Stimulated activated naive CD8-positive, alpha-beta T cell treated with anti-CD3 and anti-CD28 coated beads, Interleukin-15, Interleukin-2, amounts not matched to agents 100 ng/mL and 50 ng/mL, for 24 hours (primary cell): ENCODE results near the gene PCK1.

Experiments
- H3K27ac Mint-ChIP-seq: one replicate; pipeline ENCODE4 v1.8.0; 2021; ENCODE audit warnings: mild to moderate bottlenecking, mixed read lengths
- H3K27me3 Mint-ChIP-seq: one replicate; pipeline ENCODE4 v1.8.0; 2021; ENCODE audit warnings: mixed read lengths
- H3K36me3 Mint-ChIP-seq: one replicate; pipeline ENCODE4 v1.8.0; 2021; ENCODE audit warnings: low read depth, mixed read lengths
- H3K4me1 Mint-ChIP-seq: one replicate; pipeline ENCODE4 v1.8.0; 2021; ENCODE audit warnings: low read depth, mixed read lengths
- H3K4me3 Mint-ChIP-seq: one replicate; pipeline ENCODE4 v1.8.0; 2021; ENCODE audit warnings: mild to moderate bottlenecking, mixed read lengths
- H3K9me3 Mint-ChIP-seq: one replicate; pipeline ENCODE4 v1.8.0; 2021; ENCODE audit warnings: mixed read lengths

The PCK1 gene

DNA sequence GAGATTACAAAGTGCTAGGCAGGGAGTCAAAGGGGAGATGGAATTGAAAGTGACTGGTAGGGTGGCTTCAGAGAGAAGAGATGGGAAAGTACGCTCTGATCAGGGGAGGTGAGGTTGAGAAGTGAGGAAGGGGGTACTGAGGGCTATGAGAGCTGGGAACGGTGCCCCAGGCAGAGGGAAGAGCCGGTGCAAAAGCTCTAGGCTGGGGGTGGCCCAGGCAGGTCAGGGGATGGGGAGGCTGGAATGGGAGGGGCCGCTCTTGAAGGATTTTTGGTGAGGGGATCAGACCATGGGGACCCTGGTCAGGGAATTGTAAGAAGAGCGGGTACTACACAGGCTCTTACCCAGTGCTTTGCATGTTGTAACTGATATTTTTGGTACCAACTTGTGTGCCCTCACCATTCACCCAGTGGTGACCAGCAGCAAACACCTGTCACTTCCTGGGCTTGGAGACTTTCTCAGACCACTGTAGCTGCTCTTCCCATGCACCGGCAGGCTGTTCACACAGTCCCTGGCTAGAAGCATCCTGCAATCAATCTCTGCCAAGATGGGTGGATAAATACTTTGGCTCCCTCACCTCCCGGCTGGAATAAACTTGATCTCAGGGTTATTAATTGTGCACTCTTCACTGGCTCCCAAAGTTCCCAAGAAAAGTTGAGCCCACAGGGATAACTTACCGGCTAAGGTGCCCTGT, 24.0 kb downstream of the PCK1 start:
- Mint-ChIP-seq H3K4me1 (no peaks in the 10 kb centered on the region), H3K27me3 (peaks cover 54% of the 10 kb centered on the region), H3K4me3 (no peak overlapping the region), H3K9me3 (peaks cover 4% of the 10 kb centered on the region), H3K36me3 (no peaks in the 10 kb centered on the region), H3K27ac (no peak overlapping the region)

DNA sequence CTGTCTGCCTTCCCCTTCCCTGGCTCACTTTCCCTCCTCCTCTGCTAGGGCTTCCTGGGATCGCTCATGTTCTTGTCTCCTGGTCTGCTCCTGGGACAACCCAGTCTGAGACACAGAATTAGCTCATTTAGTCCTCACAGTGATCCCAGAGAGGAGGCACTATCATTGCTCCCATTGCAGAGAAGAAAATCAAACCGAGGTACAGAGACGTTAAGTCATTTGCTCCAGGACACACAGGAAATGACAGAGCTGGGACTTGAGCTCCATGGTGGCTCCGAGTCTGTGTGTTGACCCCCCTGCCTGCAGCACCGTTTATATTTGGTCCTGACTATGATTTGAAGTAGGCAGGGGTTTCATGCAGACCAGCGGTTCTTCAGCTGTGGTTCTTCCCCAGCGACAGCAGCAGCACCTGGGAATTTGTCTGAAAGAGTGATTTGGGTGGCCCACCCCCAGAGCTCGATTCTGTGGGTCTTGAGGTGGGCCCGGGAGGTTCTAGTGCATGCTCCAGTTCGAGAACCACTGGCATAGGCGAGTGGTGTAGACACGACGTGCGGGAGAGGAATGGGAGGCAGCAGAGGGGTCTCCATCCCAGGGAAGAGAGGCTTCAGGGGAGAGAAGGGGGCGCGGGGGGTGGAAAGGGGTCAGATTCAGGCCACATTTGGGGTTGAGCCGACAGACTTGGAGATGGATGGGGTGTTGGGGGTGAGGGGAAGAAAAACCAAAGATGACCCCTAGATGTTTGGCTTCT, 24.7 kb downstream of the PCK1 start:
- Mint-ChIP-seq H3K4me1 (no peaks in the 10 kb centered on the region), H3K27me3 (peaks cover 47% of the 10 kb centered on the region), H3K36me3 (no peaks in the 10 kb centered on the region), H3K27ac (no peak overlapping the region), H3K4me3 (no peak overlapping the region), H3K9me3 (peaks cover 4% of the 10 kb centered on the region)

DNA sequence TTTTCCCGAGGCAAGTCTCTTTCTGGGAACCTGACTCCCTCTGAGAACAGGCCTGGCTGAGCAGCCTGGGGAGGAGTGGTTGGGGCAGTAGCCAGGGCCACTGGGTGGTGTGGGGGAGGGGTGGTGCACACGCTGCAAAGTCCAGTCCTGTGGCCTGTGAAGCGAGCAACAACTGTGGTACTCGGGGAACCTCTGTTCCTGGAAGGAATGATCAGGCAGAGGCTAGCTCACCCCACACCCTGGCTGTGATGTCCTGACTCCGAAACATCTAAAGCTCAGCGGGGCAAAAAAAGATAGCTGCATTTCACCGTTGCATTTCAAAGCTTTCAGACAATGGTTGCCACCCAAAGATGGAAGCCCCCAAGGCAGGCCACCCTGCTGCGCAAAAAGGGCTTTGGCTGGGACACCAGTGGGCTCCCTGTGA, 25.5 kb downstream of the PCK1 start:
- peaks cover 41% of the 10 kb centered on the region for H3K27me3 Mint-ChIP-seq
- peaks cover 4% of the 10 kb centered on the region for H3K9me3 Mint-ChIP-seq
- H3K36me3 Mint-ChIP-seq = no peaks in the 10 kb centered on the region
- no peak overlapping the region for H3K27ac Mint-ChIP-seq
- no peak overlapping the region for H3K4me3 Mint-ChIP-seq
- H3K4me1 Mint-ChIP-seq = no peaks in the 10 kb centered on the region

DNA sequence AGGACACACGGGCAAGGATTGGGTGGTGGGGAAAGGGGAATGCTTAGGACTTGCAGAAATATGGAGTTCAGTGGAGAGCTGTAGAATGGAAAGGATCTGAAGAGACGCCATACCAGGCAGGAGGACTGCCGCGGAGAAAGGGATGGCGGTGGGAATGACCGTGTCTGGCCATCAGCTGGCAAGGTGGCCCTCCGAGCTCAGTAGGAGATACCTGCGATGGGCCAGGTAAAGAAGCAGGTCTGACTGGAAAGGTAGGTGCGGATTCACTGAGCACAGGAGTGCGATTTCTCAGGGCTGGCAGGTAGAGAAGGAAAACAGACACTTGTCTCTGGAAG, 26.0 kb downstream of the PCK1 start:
- H3K27me3 Mint-ChIP-seq = peaks cover 36% of the 10 kb centered on the region

DNA sequence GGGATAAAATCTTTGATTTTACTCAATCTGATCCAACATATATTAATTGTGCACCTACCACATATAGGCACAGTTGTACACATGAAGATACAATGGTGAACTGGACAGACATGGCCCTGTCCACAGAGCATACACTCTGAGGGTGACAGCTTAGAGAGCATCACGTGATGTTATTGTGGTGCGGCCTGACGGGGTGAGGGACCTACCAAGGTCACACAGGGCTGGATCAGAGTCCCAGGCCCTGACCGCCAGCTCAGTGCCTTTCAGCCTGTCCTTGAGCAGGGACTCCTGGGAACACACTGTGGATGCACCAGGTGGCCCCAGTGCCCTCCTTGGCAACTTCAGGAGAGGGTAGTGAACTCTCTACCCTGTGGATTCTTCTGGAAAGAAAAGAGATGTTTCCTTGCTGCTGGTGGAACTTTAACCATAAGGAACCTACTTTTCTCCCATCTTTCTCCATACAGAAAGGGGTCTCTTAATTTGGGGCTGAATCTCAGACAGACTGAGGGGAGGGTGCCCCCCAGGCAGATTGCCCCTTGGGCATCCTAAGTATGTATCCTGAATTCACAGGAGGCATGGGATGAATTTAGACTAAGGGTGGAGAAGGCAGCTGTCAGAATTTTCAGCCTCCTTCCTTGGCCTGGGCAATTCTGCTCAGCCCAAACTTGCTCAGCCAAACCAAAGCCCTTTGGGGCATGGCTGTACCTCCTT, 26.5 kb downstream of the PCK1 start:
- Mint-ChIP-seq H3K4me1 (no peaks in the 10 kb centered on the region), H3K9me3 (peaks cover 4% of the 10 kb centered on the region), H3K27ac (no peak overlapping the region), H3K4me3 (no peak overlapping the region), H3K36me3 (no peaks in the 10 kb centered on the region), H3K27me3 (peaks cover 31% of the 10 kb centered on the region)

More for the DNA sequence above, 26.0 kb downstream of the PCK1 start:
- Mint-ChIP-seq H3K36me3 (no peaks in the 10 kb centered on the region), H3K9me3 (peaks cover 4% of the 10 kb centered on the region), H3K4me1 (no peaks in the 10 kb centered on the region), H3K4me3 (no peak overlapping the region), H3K27ac (no peak overlapping the region)

DNA sequence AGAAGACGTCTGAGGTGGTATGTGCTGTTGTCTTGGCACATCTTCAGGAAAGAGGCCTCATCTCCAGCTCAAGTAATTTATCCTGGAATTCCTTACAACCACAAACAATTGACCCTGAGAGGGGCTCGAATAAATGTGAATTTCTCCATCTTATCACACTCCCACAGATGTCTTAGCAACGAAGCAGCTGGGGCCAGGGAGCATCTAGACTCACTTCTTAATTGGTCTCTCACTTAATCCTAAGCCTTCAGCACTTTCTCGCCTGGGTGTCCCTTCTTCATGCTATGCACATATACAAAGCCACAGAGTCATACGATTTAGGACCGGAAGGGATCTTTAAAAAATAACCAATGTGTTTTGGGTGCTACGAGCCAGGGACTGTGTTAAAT, 27.1 kb downstream of the PCK1 start:
- no peaks in the 10 kb centered on the region for H3K36me3 Mint-ChIP-seq
- H3K4me3 Mint-ChIP-seq = no peak overlapping the region
- H3K9me3 Mint-ChIP-seq = peaks cover 4% of the 10 kb centered on the region
- peaks cover 25% of the 10 kb centered on the region for H3K27me3 Mint-ChIP-seq
- no peaks in the 10 kb centered on the region for H3K4me1 Mint-ChIP-seq
- H3K27ac Mint-ChIP-seq = no peak overlapping the region

DNA sequence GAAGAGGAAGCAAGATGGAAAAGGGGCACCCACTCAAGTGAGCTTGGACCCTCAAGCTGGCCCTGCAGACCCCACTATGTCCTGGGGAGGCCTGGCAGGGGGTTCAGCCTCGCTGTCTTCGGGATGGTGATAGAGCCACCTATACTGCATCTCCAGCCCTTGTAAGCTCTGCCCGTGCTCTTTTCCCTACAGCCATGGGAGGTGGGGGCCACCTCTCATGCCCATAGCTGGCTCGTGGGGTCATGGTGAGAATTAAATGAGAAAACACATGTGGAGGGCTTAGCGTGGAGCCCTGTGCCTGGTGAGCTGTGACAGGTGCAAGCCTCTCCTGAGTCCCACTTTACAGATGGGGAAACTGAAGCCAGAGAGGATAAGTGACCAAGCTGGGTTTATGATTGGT, 27.7 kb downstream of the PCK1 start:
- Mint-ChIP-seq H3K36me3 (no peaks in the 10 kb centered on the region), H3K27me3 (peaks cover 20% of the 10 kb centered on the region), H3K9me3 (peaks cover 4% of the 10 kb centered on the region), H3K27ac (no peak overlapping the region), H3K4me3 (no peak overlapping the region), H3K4me1 (no peaks in the 10 kb centered on the region)

DNA sequence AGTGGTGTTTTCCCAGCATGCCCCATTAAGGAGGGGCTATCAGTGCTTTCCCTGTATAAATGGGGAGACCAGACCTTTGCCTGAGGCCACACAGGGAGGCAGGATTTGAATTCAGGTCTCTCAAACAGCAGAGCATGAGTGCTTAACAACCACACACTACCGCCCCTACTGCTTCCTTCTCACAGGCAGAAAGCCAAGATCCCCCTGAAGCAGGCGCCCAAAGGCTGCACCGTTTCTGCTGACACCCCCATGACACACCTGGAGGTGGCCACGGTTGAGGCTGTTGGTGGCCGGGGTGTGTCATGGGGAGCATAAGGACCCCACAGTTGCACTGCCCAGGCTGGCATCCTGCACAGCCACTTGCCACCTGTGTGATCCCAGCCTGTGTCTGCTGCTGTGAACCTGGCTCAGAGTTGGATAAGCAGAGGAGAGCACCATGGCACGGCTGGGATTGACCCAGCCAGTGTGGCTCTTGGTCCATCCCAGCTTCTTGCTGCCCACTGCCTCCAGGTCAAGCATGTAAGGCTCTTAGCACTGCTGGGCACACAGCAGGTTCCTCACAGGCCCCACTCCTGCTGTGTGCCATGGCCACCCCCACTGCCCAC, 28.3 kb downstream of the PCK1 start:
- Mint-ChIP-seq H3K4me3 (no peak overlapping the region), H3K27me3 (peaks cover 16% of the 10 kb centered on the region), H3K27ac (no peak overlapping the region), H3K4me1 (no peaks in the 10 kb centered on the region), H3K36me3 (no peaks in the 10 kb centered on the region), H3K9me3 (peaks cover 4% of the 10 kb centered on the region)

DNA sequence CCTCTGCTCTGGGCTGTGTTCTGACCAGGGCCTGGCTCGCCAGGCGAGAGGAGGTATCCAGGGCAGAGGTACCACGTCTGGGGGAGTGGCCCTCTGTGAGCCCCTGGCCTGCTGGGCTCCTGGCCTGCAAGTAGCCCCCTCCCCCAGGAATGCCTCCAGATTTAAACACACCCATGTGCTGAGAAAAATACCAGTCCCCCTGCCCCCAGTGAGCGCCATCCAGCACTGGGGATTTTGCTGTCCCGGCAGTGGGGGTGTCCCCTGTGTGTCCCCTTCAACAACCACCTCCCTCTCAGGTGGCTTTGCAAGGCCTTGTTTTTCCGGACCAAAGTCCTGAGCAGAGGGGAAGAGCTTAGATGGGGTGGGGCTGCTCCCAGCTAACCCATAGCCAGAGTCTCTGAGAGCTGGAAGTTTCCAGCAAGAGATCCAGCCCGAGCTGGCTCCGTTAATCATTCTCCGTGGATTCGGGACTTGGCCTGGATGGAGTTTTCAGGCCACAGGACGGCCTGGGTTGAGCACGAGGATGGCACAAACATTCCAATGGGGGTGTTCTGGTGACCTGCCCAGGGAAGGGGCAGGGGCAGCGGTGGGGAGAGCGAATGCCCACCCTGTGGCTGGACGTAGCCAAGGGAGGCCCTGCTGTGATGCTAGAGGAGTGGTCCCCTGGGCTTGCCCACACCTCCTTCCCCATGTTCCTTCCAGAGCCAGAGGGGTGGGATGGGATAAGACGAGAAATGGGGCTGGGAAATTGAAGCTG, 29.0 kb downstream of the PCK1 start:
- Mint-ChIP-seq H3K4me1 (peaks cover 4% of the 10 kb centered on the region), H3K27ac (no peak overlapping the region), H3K27me3 (peaks cover 13% of the 10 kb centered on the region), H3K4me3 (no peak overlapping the region), H3K36me3 (no peaks in the 10 kb centered on the region), H3K9me3 (peaks cover 4% of the 10 kb centered on the region)

DNA sequence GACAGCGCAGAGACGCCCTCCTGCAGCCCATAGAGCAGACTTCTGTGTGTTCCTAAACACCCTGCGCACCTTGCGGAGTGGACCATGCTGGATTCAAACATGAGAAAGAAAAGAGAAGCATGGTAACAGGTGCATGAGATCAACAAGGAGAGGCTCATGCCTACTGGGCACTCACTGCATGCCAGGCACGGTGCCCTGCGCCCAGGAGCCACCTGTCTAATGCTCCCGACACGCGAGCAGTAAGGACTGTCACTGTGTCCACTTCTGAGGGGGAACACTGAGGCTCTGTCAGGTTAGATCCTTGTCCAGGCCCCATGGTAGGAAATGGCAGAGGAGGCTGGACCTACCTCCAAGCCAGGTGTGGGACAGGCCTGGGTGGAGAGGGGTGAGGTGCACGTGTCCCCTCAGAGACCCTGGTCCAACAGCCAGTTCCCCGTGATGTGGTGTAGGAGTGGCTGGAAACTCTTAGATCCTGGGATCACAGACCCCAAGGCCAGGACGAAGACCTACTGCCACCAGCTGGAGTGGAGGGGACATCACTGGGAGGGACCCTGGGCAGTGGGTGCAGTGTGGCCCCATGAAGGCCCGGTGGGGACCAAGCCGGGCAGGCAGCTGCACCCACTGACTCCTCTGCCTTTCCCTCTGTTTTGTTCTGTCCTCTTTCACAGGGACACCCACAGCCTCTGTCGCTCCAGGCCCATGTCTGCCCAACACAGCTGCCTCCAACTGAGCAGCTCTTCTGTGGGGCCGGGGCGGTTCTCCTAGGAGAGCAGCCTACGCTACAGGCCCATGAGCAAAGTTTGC, 29.8 kb downstream of the PCK1 start:
- H3K9me3 Mint-ChIP-seq = peaks cover 4% of the 10 kb centered on the region
- H3K4me1 Mint-ChIP-seq = peaks cover 4% of the 10 kb centered on the region
- peaks cover 9% of the 10 kb centered on the region for H3K27me3 Mint-ChIP-seq
- H3K4me3 Mint-ChIP-seq = no peak overlapping the region
- no peak overlapping the region for H3K27ac Mint-ChIP-seq
- H3K36me3 Mint-ChIP-seq = no peaks in the 10 kb centered on the region

DNA sequence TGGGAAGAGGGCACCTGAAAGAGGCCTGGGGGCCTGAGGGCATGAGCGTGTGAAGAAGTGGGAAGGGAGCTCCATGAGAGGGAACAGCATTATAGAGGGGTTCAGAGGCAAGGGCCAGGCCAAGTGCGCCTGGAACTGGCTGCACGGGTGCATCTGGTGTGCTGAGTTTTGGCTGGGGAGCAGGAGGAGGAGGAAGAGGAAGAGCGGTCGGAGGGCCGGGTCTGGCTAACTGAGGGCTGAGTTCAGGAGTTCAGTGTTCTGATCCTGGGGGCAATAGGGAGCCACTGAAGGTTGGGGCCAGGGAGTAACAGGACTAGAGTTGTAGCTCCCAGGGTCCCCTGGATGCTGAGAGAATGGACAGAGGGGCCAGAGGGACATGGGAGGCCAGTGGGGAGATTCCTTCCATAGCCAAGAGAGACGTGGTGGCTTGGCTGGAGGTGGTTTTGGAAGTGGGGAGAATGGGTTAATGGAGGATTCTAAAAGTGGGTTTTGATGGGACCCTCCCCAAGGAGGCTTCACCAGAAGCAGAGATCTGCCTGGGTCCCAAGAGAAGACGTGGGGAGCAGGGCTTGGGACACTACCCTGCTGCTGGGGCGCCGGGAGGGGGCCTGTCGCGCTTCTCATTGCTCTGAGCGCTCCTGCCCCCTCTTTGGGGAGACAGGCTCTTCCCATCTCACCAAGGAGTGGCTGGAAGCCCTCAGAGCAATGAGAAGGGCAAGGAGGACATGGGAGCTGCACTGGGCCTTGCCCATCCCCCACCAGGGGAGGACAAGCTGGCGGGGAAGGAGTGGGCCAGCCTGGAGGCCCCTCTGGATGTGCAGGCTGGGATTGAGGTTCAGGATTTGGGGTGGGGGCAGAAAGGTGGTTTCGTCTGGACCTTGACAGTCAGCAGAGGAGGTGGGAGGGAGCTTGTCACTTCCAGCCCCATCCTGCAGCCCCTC, 30.6 kb downstream of the PCK1 start:
- Mint-ChIP-seq H3K27me3 (peaks cover 9% of the 10 kb centered on the region), H3K36me3 (no peaks in the 10 kb centered on the region), H3K27ac (no peak overlapping the region), H3K4me1 (peaks cover 5% of the 10 kb centered on the region), H3K9me3 (peaks cover 4% of the 10 kb centered on the region), H3K4me3 (no peak overlapping the region)

DNA sequence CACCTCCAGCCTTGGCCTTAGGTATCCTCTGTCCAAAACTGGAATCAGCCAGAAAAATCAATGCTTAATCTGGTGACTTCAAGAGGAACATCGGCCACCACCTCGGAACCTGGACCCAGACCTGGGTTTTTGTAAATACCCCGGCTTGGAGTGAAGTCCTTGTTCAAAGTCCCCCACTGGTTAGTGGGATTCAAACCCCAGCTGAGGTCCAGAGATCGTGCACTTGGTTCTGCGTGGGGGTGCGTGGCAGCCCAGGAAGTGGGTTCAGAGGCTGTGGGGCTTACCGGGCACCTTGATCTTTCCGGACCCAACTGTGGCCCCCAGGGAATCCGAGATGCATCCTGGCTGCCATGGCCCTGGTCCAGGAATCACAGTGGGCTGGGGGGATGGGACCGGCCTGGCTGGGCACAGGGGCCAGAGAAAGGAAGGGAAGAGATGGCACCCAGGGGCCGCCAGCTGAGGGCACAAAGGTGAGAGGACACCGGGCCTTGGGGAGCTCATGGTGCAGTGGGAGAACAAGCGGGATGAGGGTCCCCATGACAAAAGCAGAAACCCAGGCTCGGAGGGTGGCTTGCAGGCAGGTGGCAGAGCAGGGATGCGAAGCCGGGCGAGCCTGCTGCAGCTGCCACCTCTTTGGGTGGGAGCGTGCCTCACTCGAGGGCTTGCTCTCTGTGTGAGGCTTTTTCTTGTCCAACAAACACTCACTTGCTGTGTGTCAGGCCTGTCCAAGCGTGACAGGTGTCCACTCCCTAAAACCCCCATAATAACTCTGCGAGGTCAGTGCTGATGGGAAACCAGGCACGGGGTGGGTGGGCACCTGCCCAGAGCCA, 31.6 kb downstream of the PCK1 start:
- H3K4me3 Mint-ChIP-seq = no peak overlapping the region
- peaks cover 4% of the 10 kb centered on the region for H3K9me3 Mint-ChIP-seq

More for the DNA sequence above, 31.6 kb downstream of the PCK1 start:
- H3K27me3 Mint-ChIP-seq = peaks cover 3% of the 10 kb centered on the region
- H3K36me3 Mint-ChIP-seq = no peaks in the 10 kb centered on the region
- peaks cover 8% of the 10 kb centered on the region for H3K4me1 Mint-ChIP-seq
- no peak overlapping the region for H3K27ac Mint-ChIP-seq
